Stimulated activated CD8-positive, alpha-beta memory T cell treated with anti-CD3 and anti-CD28 coated beads, Interleukin-4, amount 100 ng/mL, for 1 hour (primary cell): ENCODE measurements around the gene STAT1.
"Not testable (repeated sequence)": the region's sequence is repeated elsewhere in the genome, so short reads cannot be mapped to it uniquely, and the experiment has no call there.

Experiments
- DNase-seq, 2 donors: peaks; one replicate each; pipeline ENCODE4 v3.0.0-alpha.2; 2020; ENCODE audit warnings: low read depth in 2 of 2, low spot score in 1 of 2

The STAT1 gene

GRCh38 chr2:190964170-190964795, 49.7 kb downstream of the STAT1 start:
- DNase-seq = no peak

GRCh38 chr2:190963088-190963487, 50.9 kb downstream of the STAT1 start:
- DNase-seq = no peak

GRCh38 chr2:190961918-190962487, 52.0 kb downstream of the STAT1 start:
- DNase-seq = no peak

- DNase-seq = not testable (repeated sequence)
Measured at GRCh38 chr2:190961117-190961516, 52.9 kb downstream of the STAT1 start.

- no peak for DNase-seq
Measured at GRCh38 chr2:190959911-190960788, 53.8 kb downstream of the STAT1 start.

- no peak for DNase-seq
Measured at GRCh38 chr2:190953257-190953656, 60.7 kb downstream of the STAT1 start.

- no peak for DNase-seq
Measured at GRCh38 chr2:190950566-190950991, 63.4 kb downstream of the STAT1 start.

GRCh38 chr2:190948671-190949070, 65.3 kb downstream of the STAT1 start:
- DNase-seq = no peak

- no peak for DNase-seq
Measured at GRCh38 chr2:190947711-190948251, 66.2 kb downstream of the STAT1 start.

- no peak for DNase-seq
Measured at GRCh38 chr2:190947141-190947540, 66.8 kb downstream of the STAT1 start.

GRCh38 chr2:190943706-190944105, 70.3 kb downstream of the STAT1 start:
- no peak for DNase-seq

- DNase-seq = no peak
Measured at GRCh38 chr2:190942697-190943096, 71.3 kb downstream of the STAT1 start.

GRCh38 chr2:190941571-190941970, 72.4 kb downstream of the STAT1 start:
- no peak for DNase-seq

GRCh38 chr2:190940454-190940853, 73.5 kb downstream of the STAT1 start:
- DNase-seq = no peak

- DNase-seq = no peak
Measured at GRCh38 chr2:190938771-190939335, 75.1 kb downstream of the STAT1 start.

- DNase-seq = no peak
Measured at GRCh38 chr2:190935054-190935453, 78.9 kb downstream of the STAT1 start.

GRCh38 chr2:190933361-190933760, 80.6 kb downstream of the STAT1 start:
- DNase-seq = no peak

GRCh38 chr2:190932514-190932913, 81.5 kb downstream of the STAT1 start:
- DNase-seq = no peak

GRCh38 chr2:190930411-190930810, 83.6 kb downstream of the STAT1 start:
- DNase-seq = no peak

- no peak for DNase-seq
Measured at GRCh38 chr2:190929919-190930318, 84.1 kb downstream of the STAT1 start.

GRCh38 chr2:190927301-190927700, 86.7 kb downstream of the STAT1 start:
- no peak for DNase-seq

GRCh38 chr2:190922376-190922775, 91.6 kb downstream of the STAT1 start:
- DNase-seq = no peak
